Hematopoietic multipotent progenitor cell (in vitro differentiated cells): Measurements from ENCODE around the gene DCLK1. TPM values are rescaled to one million over a fixed set of nuclear protein-coding genes. Genes with fewer than 3 reads are reported as not detected.

Experiments
- DNase-seq, 3 donors: peaks; one replicate each; pipeline ENCODE4 v3.0.0-alpha.2; 2011 to 2015; ENCODE audit warnings: low read depth in 2 of 3, low spot score in 2 of 3
- total RNA-seq: library from RNA; depleted of rRNA; stranded (reverse); fragments of >200 nt; gene quantifications from one replicate; pipeline ENCODE4 v1.2.3, GENCODE V29; 2012

The DCLK1 gene
- total RNA-seq, 1 donor: under 0.01 TPM

- DNase-seq: no peak
Observed at GRCh38 chr13:36054041-36054440, 77.1 kb downstream of the DCLK1 start.

- no peak for DNase-seq
Observed at GRCh38 chr13:36051082-36051481, 80.1 kb downstream of the DCLK1 start.

- DNase-seq: no peak
Observed at GRCh38 chr13:36046672-36047071, 84.5 kb downstream of the DCLK1 start.

GRCh38 chr13:36038785-36039555, 92.2 kb downstream of the DCLK1 start:
- no peak for DNase-seq

GRCh38 chr13:36033035-36033434, 98.1 kb downstream of the DCLK1 start:
- no peak for DNase-seq

GRCh38 chr13:36031490-36031889, 99.7 kb downstream of the DCLK1 start:
- no peak for DNase-seq

GRCh38 chr13:36030670-36031331, 100.4 kb downstream of the DCLK1 start:
- DNase-seq: no peak

GRCh38 chr13:36029166-36029565, 102.0 kb downstream of the DCLK1 start:
- no peak for DNase-seq

GRCh38 chr13:36028359-36029025, 102.7 kb downstream of the DCLK1 start:
- no peak for DNase-seq

GRCh38 chr13:36026531-36026930, 104.7 kb downstream of the DCLK1 start:
- no peak for DNase-seq

GRCh38 chr13:36014763-36015162, 116.4 kb downstream of the DCLK1 start:
- no peak for DNase-seq

GRCh38 chr13:36006894-36007675, 124.1 kb downstream of the DCLK1 start:
- no peak for DNase-seq

- DNase-seq: no peak
Observed at GRCh38 chr13:36006347-36006746, 124.8 kb downstream of the DCLK1 start.

- DNase-seq: no peak
Observed at GRCh38 chr13:36001561-36001960, 129.6 kb downstream of the DCLK1 start.

GRCh38 chr13:36000028-36000427, 131.2 kb downstream of the DCLK1 start:
- DNase-seq: no peak

GRCh38 chr13:35996360-35996759, 134.8 kb downstream of the DCLK1 start:
- DNase-seq: no peak

GRCh38 chr13:35995136-35995535, 136.0 kb downstream of the DCLK1 start:
- no peak for DNase-seq

- no peak for DNase-seq
Observed at GRCh38 chr13:35994131-35994966, 136.8 kb downstream of the DCLK1 start.

GRCh38 chr13:35993686-35994085, 137.5 kb downstream of the DCLK1 start:
- no peak for DNase-seq

GRCh38 chr13:35992964-35993363, 138.2 kb downstream of the DCLK1 start:
- DNase-seq: no peak
